Right lung (tissue), 5 donors: Measurements from ENCODE around the gene MYL11. TPM values are rescaled to one million over a fixed set of nuclear protein-coding genes. Genes with fewer than 3 reads are reported as not detected.

ENCODE experiments used
- DNase-seq, 2 donors: peaks; one replicate each; pipeline ENCODE4 v3.0.0-alpha.2; 2013
- polyA plus RNA-seq, 5 donors: library from polyadenylated mRNA; unstranded; fragments of 120-200 nt; gene quantifications; one replicate each; pipeline versions ENCODE4 v1.2.1 to v1.2.3, GENCODE V29; 2013; ENCODE audit warnings: inconsistent platforms in 1 of 5, low replicate concordance in 1 of 5; ENCODE audit not compliant: insufficient read length in 5 of 5, insufficient read depth in 1 of 5

Gene MYL11
- polyA plus RNA-seq, 5 donors, result 0.24 to 353 (median 6.6) TPM; not detected in 1

DNA sequence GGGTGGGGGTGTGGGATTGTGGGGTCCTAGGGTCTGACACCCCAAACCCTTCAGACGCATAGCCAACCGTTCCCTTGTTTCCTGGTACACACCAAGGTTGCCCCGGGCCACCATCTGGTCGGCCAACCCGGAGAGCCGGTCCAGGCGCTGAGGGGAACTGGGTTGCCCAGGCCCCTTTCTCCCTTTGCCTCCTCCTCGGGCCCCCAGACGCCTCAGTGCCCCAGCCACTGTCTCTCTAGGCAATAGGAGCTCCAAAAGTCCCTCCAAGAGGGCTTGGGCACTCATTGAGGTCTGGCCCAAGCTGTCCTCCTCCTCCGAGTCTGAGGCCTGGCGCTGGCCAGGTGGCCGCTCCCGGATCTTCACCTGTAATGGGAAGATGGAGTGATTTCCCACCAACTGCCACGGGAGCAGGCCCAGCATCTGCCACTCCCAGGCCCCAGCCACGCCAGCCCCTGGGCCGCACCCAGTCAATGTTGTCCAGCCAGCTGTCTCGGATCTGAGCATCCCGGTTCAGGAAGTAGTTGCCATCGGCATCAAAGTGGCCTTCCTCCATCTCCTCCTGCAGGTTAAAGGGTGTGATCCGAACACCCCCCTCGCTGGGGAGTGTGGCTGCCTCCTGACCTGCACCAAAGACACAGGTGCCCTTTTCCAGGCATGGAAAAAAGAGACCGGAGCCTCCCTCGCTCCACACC, 21.0 kb upstream of the MYL11 start:
- no peak for DNase-seq

DNA sequence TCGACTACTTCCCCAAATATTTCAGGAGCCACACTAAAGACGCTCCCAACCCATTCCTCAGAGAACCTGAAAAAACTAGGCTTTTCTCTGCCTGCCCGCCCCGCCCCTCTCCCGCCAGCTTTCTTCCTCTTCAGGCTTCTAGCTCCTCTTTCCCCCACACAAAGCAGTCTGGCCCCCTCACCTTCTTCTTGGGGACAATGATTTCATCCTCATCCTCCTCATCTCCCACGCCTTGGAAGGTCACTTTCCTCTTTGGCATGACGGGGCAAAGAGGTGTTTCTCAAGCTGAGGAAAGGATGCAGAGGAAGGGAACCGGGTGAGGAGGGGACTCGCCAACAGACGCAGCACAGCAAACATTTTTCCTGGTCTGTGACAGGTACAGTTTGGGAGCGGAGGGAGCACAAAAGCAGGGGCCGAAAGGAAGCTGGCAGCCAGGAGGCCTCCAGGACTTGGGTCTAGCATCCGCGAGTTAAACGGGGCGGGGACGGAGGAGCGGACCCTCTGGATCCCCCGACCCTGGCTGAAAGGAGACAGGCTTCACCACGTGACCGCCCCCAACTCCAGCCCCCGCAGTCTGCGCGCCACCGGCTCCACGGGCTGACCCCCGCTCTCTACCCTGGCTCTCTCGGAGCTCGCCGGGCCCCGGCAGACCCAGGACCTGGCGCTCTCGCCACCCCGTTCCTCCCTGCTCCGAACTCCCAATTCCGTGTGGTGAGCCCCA, 20.0 kb upstream of the MYL11 start:
- DNase-seq, result no peak

DNA sequence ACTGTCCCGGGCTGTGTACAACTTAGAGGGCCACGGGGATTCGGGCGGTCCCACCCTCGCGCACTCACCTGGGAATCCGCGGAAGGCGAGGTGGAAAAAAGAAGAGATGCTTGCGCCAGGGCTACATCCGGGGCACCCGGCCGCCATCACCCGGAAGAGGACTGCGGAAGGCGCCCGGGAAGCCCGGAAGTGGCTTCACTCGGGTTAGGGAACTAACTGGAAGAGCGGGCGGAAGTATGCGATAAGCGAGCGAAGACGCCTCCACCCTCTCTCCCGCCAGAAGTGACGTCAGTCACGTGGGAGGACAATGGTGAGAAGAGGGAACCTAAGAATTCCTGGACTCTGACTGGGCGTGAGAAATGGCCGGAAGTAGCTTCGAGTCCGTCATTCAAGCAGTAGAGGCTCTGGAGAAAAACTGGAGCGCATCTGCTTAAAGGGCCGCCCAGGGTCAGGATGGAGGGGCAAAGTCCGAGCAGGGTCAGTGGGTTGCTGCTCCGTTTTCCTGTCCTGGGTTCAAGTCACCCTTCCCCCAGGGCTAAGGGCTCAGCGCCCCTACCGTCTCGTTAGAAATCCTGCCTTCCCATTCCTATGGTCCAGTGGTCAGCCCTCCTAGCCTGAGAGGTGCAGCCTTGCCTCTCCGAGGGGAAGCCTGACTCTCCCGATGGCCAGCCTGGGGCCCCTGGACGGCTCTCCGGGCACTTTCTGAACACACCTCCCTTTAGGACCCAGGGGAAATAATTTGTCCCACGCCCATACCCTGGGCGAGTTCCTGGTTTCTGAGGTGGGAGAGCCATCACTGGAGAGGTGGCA, 19.3 kb upstream of the MYL11 start, which contains the start of gene CD2BP2:
TSS of gene CD2BP2 (minus strand) at position 165 of the 810 bp plus-strand sequence. CDS start 627 bp downstream, outside the sequence.
- peak; percentile 98 to 99 for DNase-seq

DNA sequence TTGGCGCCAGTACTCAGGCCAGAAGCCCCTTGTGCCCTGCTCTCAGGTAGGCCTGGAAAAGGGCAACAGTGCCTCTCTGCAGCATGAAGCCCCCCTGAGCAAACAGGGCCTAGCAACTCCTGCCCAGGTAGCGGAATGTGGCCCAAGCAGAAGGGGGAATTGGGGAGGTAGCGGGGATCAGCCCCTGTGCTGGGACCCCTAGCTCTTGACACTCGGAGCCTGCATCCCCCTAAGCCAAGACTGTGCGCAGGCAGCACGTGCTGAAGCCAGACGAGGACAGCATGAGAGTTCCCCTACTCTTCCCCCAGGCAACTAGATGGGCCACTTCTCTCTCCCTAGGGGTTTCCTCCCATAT, 18.7 kb upstream of the MYL11 start:
- no peak for DNase-seq

DNA sequence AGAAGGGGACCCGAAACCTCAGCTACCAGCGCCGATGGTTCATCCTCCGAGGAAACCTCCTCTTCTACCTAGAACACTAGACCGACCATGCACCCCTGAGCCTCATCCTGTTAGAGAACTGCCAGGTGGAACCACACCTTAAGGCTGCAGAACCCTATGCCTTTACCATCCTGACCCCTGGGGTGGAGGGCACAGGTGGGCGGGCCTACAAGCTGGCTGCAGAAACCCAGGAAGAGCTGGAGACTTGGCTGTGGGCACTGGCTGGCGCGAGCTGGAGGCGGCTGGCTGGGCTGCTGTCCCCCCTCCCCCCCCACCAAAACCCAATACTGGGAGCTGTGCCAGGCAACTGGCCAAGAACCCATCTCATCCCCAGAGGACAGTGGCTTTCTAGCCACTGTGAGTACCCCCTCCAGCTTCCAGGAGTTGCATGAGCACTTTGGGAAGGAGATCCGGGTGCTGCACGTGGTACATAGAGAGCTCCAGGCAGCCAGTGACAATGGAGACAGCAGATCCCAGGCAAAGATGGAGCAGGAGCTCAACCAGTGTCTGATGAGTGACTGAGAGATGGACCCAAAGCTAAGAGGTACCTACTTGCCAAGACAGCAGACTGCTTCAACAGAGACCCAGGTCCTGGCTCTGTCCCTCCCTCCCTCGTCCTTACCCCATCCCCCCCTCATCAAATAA, 18.1 kb upstream of the MYL11 start:
- no peak for DNase-seq

DNA sequence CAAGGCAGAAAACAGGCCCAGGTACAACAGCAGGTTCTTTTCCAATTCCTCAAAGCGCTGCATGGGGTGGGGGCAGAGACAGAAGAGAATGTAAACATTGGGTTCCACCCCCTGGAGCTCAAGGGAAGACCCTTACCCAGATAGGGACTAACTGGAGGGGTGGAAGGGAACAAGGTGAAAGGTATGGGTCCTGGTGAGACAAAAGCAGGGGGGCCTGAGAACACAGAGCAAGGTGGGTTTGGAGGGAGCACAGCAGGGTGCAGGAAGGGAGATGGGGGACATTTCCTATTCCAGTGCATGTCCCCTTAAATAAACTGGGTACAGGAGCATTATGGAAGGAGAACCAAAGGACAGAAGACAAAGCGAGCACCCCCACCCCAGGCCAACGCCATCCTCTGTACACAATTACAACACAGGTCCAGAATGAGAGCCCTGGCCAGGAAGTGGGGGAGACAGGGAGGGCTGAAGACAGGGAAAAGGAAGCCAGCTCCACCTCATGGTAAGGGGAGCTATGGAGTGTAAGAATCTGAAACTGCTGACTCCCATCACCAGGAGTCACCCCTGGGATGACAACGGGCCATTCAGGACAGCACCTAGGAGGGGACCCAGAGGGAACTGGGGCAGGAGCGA, 17.4 kb upstream of the MYL11 start:
- DNase-seq, result no peak

DNA sequence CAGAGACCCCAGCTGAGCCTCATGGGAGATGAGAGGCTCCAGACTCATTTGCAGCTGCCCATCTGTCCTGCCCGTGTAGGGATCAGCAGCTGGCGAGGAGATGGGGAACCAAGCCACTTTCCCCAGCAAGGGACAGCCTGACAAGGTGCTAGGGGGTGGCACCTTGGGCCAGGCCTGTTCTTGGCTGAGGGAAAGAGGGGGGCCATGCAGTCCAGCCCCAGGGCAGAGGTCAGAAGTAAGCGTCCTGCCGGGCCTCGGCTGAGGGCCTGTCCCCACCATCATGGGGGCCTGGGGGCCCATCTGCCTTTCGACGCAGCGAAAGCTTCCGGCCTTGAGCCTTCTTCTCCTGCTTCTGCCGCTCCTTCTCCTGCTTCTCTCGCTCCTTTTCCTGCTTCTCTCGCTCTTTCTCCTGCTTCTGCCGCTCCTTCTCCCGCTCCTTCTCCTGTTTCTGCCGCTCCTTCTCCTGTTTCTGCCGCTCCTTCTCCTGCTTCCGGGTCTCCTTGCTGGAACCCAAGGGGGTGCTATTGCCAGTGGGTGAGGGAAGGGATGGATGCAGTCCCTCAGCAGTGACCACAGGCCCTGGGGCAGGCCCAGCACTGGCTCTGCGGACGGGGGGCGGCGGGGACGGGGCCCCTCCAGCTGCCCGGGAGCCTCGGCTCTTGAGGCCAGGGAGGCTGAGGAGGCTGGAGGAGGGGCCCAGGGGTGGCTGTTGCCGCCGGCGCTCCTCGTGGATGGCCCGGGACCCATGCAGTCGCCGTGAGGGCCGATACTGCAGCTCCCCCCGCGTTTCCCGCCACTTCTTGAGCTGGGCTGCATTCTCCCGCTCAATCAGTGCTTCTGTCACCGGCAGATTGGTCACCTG, 16.7 kb upstream of the MYL11 start:
- no peak for DNase-seq

DNA sequence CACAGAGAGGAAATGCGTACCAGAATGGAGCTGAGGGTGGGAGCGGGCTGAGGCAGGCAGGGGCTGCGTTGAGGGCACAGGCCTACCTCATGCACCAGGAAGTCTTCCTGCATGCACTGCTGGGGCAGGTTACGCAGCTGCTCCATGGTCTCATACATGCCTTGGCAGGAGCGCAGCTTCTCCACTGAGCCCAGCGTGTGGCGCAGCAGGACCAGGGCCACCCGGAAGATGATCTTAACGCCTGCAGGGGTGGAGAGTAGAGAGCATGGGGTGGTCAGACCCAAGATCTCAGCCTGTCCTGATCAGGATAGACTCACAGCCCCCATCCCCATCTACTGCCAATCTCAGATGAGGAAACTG, 16.0 kb upstream of the MYL11 start:
- DNase-seq, result no peak

DNA sequence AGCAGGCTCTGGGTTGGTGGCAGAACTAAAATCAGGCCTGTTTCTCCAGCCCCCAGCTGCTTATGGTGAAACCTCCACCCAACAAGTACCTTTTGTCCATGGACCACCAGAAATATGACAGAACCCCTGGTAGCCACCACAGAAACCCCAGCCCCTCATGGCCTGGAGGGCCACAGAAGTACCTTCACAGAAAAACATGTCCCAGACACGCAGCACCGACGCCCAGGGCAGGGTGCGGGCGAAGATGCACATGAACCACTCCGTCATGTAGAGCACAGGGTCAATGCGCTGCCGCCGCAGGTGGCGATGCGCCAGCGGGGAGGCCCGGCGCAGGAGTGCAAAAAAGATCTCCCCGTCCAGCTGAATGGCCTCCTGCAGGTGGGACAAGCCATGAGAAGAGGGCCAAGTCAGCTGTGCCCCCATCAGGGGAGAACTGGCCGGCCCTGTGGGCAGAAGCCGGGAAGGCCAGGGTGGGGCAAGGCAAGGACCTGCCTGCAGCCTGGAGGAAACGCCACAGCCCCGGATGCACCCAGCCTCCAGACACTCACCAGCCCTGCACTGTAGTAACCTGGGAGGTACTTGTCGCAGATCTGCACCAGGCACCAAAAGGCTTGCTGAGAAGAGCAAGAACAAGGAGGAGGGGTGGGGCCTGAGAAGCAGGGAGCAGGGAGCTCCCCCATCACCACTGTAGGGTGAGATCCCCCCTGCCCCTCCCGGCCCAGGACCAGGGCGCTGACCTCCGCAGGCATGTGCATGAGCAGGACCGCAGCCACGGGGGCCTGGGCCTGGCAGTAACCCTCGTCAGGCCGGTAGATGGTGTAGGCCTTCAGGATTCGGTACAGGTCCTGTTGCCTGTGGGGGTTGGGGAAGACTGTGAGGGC, 15.4 kb upstream of the MYL11 start:
- DNase-seq, result no peak

DNA sequence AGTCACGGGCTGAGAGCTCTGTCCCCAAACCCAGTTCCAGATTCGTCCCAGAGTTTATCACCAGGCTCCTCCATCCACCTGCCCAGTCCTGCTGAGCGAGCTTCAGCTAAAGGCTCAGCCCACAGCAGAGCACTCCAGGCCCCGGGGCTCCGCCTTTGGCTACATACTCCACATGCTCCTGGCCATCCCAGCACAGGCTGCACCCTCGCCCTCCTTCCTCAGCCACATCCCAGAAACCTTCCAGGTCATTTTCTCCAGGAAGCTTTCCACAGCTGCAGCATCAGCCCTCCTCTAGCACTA, 14.8 kb upstream of the MYL11 start:
- DNase-seq, result no peak

DNA sequence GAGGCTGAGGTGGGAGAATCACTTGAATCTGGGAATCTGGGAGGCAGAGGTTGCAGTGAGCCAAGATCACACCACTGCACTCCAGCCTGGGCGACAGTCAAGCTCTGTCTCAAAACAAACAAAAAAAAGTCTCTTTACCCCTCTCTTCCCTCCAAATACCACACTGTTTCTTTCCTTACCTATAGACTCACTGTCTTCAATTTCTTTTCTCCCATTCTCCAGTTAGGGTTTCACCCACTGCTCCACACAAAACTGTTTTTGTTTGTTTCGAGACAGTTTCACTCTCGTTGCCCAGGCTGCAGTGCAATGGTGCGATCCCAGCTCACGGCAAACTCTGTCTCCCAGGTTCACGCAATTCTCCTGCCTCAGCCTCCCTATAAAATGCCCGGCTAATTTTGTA, 13.4 kb upstream of the MYL11 start:
- no peak for DNase-seq

DNA sequence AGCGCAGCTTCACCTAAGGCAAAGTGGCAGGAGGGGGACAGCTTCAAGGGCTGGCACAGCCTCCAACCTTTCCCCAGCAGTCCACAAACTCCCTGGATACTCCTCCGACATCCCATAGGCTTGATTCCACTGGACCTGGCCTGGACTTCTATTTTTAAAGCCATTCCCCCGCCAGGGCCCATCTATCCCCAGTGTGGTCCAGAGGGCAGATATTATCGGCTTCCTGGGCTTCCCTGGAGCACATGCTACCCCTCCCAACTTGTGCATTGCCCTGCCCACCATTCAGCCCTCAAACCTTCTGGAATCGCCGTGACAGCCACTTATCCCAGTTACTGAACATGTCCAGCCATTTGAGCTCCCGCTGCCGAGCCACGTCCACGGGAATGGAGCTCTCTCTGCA, 9.4 kb upstream of the MYL11 start:
- DNase-seq, result no peak

DNA sequence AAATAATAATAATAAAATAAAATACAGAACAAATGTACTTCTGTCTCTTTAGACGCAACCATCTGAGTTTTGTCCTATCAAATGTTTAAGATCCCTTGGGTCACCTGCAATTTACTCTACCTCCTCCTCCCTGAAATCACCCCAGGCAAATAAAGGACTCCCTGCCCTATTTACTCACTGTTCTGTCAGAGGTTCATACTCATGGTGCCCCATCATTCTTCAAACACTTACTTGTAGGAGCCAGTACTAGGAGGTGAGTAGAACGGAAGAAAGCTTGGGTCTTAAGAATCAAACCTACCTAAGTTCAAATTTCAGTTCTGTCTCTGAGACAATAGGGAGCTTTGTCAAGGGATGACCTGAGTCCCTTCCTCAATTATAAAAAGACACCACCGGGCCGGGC, 8.1 kb upstream of the MYL11 start:
- no peak for DNase-seq

DNA sequence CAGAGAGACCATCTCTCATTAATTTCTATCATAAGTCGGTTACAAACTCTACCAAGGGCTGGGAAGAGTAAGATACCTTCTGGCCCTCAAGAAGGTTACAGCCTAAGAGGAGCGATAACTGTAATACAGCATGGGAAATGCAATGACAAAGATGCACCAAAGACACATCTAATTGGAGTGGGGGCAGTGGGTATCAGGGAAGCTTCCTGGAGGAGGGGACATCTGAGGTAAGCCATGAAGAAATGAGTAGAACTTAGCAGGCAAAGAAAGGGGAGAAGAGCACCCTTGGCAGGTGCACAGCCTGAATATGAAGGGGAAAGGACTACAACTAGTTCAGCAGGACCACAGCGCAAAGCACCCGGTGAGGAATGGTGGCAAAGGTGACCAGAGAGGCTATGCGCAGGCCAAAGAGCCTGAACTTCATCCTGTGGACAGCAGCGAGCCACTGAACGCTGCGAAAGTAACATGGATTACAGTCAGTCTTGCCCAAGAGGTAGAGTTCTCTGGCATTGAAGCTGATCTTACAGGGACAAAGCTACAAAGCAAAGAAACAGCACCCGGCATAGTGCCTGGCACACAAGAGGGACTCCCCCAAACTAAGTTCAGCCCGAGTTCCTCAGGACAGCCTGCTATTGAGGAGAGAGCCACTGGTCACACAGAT, 7.1 kb upstream of the MYL11 start:
- DNase-seq, result no peak

DNA sequence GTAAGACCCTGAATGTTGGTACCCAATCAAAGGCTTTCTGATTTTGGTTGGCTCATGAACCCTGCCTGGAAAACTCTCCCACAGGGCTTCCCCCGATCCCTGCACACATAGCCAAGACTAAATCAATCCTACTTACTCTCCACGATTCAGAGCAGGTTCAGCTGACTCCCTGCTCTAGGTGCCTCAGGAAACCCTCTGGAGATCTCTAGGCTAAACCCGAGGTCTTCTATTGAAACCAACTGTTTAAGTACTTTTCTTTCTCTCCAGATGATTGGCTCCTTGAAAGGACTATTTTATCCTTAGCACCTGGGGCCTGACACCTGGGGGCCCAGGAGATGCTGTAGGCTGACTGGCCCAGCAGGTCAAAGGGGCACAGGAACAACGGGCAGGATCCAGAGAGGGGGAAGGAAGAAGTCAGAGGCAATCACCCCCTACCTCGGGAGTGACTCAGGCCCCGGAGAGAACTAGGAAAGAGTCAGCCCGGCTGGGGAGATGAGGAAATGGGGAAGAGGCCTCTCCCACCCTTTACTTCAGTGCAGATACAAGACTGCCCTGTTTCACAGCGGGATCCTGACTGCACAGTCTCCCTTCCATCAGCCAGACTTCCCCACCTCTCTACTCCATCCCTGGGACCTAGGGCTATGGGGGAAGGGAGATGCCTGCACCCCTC, 6.3 kb upstream of the MYL11 start:
- no peak for DNase-seq

DNA sequence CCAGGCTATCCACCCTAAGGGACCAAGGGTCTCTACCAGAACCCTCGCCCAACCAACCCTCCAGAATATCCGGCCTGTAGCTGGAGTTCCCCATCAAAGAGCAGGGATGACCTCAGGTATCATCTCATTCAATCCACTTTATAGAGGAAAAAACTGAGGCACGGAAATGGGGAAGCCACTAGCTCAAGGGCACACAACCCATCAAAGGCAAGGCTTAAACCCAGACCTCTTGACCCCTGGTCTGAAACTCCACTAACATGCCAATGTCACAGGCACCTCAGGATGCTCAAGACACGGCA, 5.9 kb upstream of the MYL11 start:
- DNase-seq, result no peak

DNA sequence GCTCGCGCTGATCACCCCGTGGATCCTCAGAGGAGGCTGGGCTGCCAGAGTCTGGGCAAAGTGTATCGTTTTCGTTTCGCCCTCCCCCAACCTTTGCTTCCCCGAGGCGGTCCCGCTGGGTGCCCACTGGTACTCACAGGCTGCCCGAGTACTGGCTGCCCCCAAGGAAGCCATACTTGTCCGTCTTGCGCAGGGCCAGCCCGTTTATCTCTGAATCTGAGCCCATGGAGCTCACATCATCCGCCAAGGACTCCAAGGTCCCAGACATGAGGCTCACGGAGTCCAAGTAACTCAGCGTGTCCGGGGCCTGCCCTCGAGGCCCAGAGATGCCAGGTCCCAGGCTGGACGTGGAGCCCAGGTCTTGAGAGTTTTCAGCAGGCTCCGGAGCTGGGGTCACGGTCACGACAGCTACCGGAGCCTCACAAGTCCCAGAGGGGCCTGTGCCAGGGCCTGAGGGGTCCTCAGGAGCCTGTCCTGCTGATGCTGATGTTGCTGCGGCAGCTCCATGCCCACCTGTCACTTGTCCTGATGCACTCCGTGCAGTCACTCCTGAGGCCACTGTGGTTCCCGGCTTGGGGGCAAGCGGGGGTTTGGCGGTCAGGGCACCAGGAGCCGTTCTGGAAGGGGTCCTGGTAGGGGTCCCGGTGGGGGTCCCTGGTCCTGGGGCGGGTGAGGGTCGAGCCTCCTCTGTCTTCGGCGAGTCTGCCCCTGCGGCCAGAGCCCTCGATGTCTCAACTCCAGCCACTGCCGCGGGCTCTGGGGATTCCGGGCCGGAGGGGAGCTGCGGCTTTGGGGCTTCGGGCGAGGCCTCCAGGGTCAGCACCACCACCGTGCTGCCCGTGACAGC, 5.3 kb upstream of the MYL11 start:
- no peak for DNase-seq

DNA sequence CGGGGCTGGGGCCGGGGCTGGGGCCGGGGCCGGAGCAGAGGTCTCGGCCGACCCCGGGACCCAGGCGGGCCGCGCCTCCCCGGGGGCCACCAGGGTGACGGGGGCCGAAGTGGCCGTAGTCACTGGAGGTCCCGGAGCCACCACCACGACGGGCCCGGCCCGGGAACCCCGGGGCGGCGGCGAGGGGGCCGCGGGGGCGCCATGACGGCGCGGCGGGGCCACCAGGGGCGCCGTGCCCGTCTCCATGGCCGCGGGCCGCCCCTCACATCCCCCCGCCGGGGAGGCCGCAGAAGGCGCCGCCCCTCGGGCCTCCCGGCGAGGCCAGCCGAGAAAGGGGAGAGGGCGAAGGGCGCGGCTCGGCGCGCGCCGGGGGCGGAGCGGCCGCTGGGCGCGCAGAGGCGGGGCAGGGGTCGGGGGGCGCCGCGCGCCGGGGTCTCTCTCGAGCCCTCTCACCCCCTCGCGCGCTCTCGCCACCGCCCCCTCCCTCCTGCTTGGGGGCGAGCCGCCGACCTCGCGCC, 4.6 kb upstream of the MYL11 start:
- DNase-seq, result no peak
